ENCODE data around the gene LPIN3. TPM values are rescaled to one million over a fixed set of nuclear protein-coding genes. Genes with fewer than 3 reads are reported as not detected.

Gene LPIN3
- total and polyA plus RNA-seq, 2 of the 4 experiments (the other 2 are of a cell fraction): 2.3 to 8.3 TPM

DNA sequence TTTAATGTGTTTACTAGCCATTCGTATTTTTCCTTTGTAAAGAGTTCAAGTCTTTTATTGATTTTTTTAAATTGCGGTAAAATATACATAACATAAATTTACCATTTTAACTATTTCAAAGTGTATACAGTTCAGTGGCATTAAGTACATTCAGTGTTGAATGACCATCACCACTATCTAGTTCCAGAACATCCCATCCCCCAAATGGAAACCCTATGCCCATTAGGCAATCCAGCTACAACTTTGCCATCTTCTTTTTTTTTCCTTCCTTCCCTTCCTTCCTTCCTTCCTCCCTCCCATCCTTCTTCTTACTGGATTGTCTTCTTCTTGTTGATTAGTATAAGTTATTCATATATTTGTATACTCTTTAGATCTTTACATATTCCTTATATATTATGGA, 8.6 kb downstream of the LPIN3 start (continued):
- TF ChIP-seq NFE2L2 (IDR thresholded peaks at IDR 0.05; ENCODE audit: low read depth, low read length): no peak

GRCh38 chr20:41349943-41350342, 9.3 kb downstream of the LPIN3 start:
- Histone ChIP-seq H3K4me2 (ENCODE audit: low read depth, low read length) (no peak overlapping the region), H4K20me1 (ENCODE audit: insufficient read depth, low read length) (no peaks in the 10 kb centered on the region), H4K5ac (ENCODE audit: low read depth, low read length) (no peak overlapping the region), H3K4me3 (ENCODE audit: insufficient read depth, low read depth, low read length) (no peak overlapping the region), H3K23ac (ENCODE audit: low read depth, low read length) (no peak overlapping the region), H2AK5ac (ENCODE audit: low read depth, low read length) (no peak overlapping the region), H3K27me3 (ENCODE audit: control insufficient read depth, insufficient read depth, low read length) (no peaks in the 10 kb centered on the region), H3K27ac (ENCODE audit: insufficient read depth, low read length) (no peak overlapping the region), H2BK120ac (ENCODE audit: low read depth, low read length) (no peak overlapping the region), H3K4me1 (ENCODE audit: control insufficient read depth, insufficient read depth, low read length) (peaks cover 6% of the 10 kb centered on the region; the same call in 1 of the 2 replicates), H3K18ac (ENCODE audit: low read depth, low read length) (no peak overlapping the region), H2BK15ac (ENCODE audit: low read depth, low read length) (no peak overlapping the region), H4K8ac (ENCODE audit: low read depth in 2 of 2, low read length in 2 of 2) (no peak overlapping the region), H3K9me1 (ENCODE audit: insufficient read depth, low read length) (no peaks in the 10 kb centered on the region; the same call in 1 of the 2 replicates), H3K9ac (ENCODE audit: low read depth, low read length) (no peak overlapping the region), H2BK20ac (ENCODE audit: low read depth, low read length) (no peak overlapping the region), H4K91ac (ENCODE audit: insufficient read depth, low read depth, low read length) (no peak overlapping the region), H2AK9ac (replicated peaks; ENCODE audit: low read depth, low read length, poor library complexity) (no peak overlapping the region), H3K14ac (replicated peaks; ENCODE audit: low read depth, low read length) (no peak overlapping the region), H2AFZ (replicated peaks; ENCODE audit: low read length, poor library complexity) (no peak overlapping the region), H3K4ac (ENCODE audit: low read depth, low read length) (no peak overlapping the region), H2BK5ac (ENCODE audit: low read depth, low read length, poor library complexity, severe bottlenecking) (no peak overlapping the region), H3K36me3 (ENCODE audit: control insufficient read depth, insufficient read depth, low read length) (no peaks in the 10 kb centered on the region; the same call in 1 of the 2 replicates), H3K56ac (ENCODE audit: extremely low read depth, insufficient read depth, low read length) (no peak overlapping the region), H3K79me1 (ENCODE audit: low read depth in 1 of 2, low read length in 2 of 2) (no peaks in the 10 kb centered on the region), H3K9me3 (ENCODE audit: control insufficient read depth, insufficient read depth, low read length) (no peaks in the 10 kb centered on the region)
- ChIA-PET POLR2A (ENCODE audit: unreplicated experiment) (no interaction called here), CTCF (interaction anchor here (0.7 kb wide), 1 partner anchor 61 kb away, joined by 3 read pairs; no protein-coding TSS in a partner anchor)
- intact Hi-C loops (cut with micrococcal nuclease) (loop anchor here (10.0 kb wide), 1 partner anchor 345 kb away; no protein-coding TSS in a partner anchor), dilution Hi-C loops (cut with HindIII; ENCODE audit: low sequenced_read_pairs, unreplicated experiment) (no loop called here), in situ Hi-C loops (cut with MboI; ENCODE audit: low sequenced_read_pairs) (loop anchor here (10.0 kb wide), 1 partner anchor 375 kb away; no protein-coding TSS in a partner anchor)
- ATAC-seq (ENCODE audit: low read depth) (no peak), DNase-seq (no peak)
- WGBS, 2 experiments (ENCODE audit: extremely low coverage in 2 of 2, insufficient read length in 1 of 2): 88% methylated on average over 3 of the region's 7 CpGs; no CpG with 5 or more reads in 1 of the 2 experiments
- no TSS peak for BruUV-seq (replicated peaks)
- TF ChIP-seq BHLHE40 (IDR thresholded peaks at IDR 0.05; ENCODE audit: low read depth, low read length) (no peak), SMC3 (IDR thresholded peaks at IDR 0.05; ENCODE audit: low read depth, low read length) (no peak), FOS (IDR thresholded peaks at IDR 0.05; ENCODE audit: low read depth, low read length) (no peak), MAZ (IDR thresholded peaks at IDR 0.05; ENCODE audit: borderline replicate concordance, low read depth, low read length) (no peak), USF2 (IDR thresholded peaks at IDR 0.05; ENCODE audit: low read depth, low read length) (no peak), NFE2L2 (IDR thresholded peaks at IDR 0.05; ENCODE audit: low read depth, low read length) (no peak), RFX5 (IDR thresholded peaks at IDR 0.05; ENCODE audit: low read depth, low read length) (no peak), MAFK (IDR thresholded peaks at IDR 0.05; ENCODE audit: low read depth, low read length) (no peak), POLR2A (IDR thresholded peaks at IDR 0.05; ENCODE audit: low read depth, low read length) (no peak), RAD21 (IDR thresholded peaks at IDR 0.05; ENCODE audit: low read length) (no peak), CEBPB (IDR thresholded peaks at IDR 0.05; ENCODE audit: low read depth, low read length) (no peak), RCOR1 (IDR thresholded peaks at IDR 0.05; ENCODE audit: insufficient replicate concordance, low read length) (no peak), CHD1 (IDR thresholded peaks at IDR 0.05; ENCODE audit: low read depth, low read length) (no peak)
- TF ChIP-seq, protein P1, sequence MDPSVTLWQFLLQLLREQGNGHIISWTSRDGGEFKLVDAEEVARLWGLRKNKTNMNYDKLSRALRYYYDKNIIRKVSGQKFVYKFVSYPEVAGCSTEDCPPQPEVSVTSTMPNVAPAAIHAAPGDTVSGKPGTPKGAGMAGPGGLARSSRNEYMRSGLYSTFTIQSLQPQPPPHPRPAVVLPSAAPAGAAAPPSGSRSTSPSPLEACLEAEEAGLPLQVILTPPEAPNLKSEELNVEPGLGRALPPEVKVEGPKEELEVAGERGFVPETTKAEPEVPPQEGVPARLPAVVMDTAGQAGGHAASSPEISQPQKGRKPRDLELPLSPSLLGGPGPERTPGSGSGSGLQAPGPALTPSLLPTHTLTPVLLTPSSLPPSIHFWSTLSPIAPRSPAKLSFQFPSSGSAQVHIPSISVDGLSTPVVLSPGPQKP (IDR thresholded peaks at IDR 0.05; ENCODE audit: borderline replicate concordance, low read depth, low read length): no peak
- TF ChIP-seq, protein P2, sequence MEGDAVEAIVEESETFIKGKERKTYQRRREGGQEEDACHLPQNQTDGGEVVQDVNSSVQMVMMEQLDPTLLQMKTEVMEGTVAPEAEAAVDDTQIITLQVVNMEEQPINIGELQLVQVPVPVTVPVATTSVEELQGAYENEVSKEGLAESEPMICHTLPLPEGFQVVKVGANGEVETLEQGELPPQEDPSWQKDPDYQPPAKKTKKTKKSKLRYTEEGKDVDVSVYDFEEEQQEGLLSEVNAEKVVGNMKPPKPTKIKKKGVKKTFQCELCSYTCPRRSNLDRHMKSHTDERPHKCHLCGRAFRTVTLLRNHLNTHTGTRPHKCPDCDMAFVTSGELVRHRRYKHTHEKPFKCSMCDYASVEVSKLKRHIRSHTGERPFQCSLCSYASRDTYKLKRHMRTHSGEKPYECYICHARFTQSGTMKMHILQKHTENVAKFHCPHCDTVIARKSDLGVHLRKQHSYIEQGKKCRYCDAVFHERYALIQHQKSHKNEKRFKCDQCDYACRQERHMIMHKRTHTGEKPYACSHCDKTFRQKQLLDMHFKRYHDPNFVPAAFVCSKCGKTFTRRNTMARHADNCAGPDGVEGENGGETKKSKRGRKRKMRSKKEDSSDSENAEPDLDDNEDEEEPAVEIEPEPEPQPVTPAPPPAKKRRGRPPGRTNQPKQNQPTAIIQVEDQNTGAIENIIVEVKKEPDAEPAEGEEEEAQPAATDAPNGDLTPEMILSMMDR (conservative IDR thresholded peaks at IDR 0.05; ENCODE audit: low read depth, low read length): no peak

All from IMR-90 (cell line).